NK-92 (cell line): Measurements from ENCODE around the gene SEPTIN10.

Experiments used
- DNase-seq: peaks from one replicate; lab custom pipeline; 2025; ENCODE audit not compliant: unreplicated experiment; lab: John Stamatoyannopoulos, UW

Gene SEPTIN10

DNA sequence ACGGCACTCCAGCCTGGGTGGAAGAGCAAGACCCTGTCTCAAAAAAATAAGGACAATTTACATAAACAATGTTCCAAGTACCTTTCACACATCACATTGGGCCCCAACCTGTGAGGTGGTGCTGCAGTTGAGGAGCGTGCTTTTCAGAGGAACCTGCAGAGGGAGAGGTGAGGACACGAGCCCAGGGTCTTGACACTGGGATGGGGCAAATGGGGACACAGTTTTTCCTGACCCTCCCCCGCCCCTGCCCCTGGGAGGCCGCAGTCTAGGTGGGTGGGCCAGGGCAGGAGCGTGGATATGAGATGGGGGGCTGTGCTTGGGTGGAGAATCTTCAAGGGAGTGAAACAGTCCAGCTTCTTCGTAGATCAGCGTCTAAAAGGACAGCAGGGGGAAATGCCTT lies 112.9 kb downstream of the SEPTIN10 start:
- no peak for DNase-seq

- no peak for DNase-seq
Measured at GRCh38 chr2:109499566-109499965, 114.2 kb downstream of the SEPTIN10 start.

GRCh38 chr2:109498906-109499305 lies 114.9 kb downstream of the SEPTIN10 start:
- no peak for DNase-seq

DNA sequence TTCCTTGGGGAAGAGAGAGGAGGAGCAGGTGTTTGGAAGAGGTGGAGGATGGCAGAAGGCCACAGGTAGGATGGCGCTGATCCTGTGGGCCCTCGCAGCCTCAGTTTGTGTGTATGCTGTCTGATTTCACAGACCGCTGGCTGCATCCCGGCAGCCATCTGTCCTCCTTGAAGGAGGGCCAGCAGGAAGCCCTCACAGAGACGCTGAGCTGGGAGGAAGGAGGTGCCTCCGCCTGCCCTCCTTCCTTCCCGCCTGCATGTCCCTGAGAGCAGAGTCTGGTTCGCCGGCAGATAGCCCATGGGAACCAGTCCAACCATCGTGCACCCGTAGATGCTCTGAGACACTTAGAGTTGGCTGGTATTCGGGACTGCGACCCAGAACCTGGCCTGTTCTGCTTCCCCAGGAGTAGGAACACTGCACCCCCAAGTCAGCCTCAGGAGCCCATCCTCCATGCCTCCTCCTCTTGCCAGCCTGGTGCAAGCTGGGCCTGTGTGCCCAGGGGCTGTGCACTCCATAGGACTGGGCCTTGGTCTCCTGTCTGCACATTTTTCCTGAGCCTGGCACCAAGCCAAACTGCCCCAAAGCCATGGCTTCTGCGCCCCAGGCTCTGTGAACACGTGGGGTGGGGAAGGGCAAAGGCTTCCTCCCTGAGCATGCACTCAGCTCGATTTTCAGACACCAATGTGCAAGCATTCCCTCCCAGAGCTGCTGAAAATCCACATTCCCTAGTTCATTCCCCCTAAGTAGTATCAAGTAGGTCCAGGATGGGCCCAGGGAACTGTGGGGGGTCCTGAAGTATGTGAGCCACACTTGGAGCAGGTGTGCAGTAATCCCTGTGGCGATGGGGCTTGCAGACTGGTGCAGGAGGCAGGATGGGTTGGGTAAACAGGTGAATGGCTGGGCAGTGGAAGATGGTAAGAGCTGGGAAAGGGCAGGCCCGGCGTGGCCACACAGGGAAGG lies 115.6 kb downstream of the SEPTIN10 start:
- DNase-seq = no peak

GRCh38 chr2:109497463-109497862 lies 116.3 kb downstream of the SEPTIN10 start:
- no peak for DNase-seq

GRCh38 chr2:109494351-109494750 lies 119.4 kb downstream of the SEPTIN10 start:
- DNase-seq = no peak

GRCh38 chr2:109493176-109493935 lies 120.4 kb downstream of the SEPTIN10 start:
- DNase-seq = no peak
